ENCODE measurements around the gene LMAN1L.

LMAN1L gene

GRCh38 chr15:74857671-74858368 lies 45.2 kb downstream of the LMAN1L start:
- no peak for DNase-seq (ENCODE audit: low spot score)

GRCh38 chr15:74858369-74858740 lies 45.7 kb downstream of the LMAN1L start:
- no peak for DNase-seq (ENCODE audit: low spot score)

GRCh38 chr15:74863239-74864056 lies 50.8 kb downstream of the LMAN1L start:
- no peak for DNase-seq (ENCODE audit: low spot score)

- DNase-seq (ENCODE audit: low spot score) = no peak
Measured at GRCh38 chr15:74864296-74864695, 51.7 kb downstream of the LMAN1L start.

- no peak for DNase-seq (ENCODE audit: low spot score)
Measured at GRCh38 chr15:74865316-74865715, 52.7 kb downstream of the LMAN1L start.

GRCh38 chr15:74866090-74866489 lies 53.5 kb downstream of the LMAN1L start:
- no peak for DNase-seq (ENCODE audit: low spot score)

GRCh38 chr15:74867466-74868038 lies 54.9 kb downstream of the LMAN1L start:
- no peak for DNase-seq (ENCODE audit: low spot score)

- peak; percentile 62 for DNase-seq (ENCODE audit: low spot score)
Measured at GRCh38 chr15:74868059-74868458, 55.4 kb downstream of the LMAN1L start.

- no peak for DNase-seq (ENCODE audit: low spot score)
Measured at GRCh38 chr15:74869372-74869725, 56.7 kb downstream of the LMAN1L start.

- peak; percentile 76 for DNase-seq (ENCODE audit: low spot score)
Measured at GRCh38 chr15:74869726-74870407, 57.2 kb downstream of the LMAN1L start.

GRCh38 chr15:74870436-74871215 lies 58.0 kb downstream of the LMAN1L start:
- no peak for DNase-seq (ENCODE audit: low spot score)

- no peak for DNase-seq (ENCODE audit: low spot score)
Measured at GRCh38 chr15:74872702-74873035, 60.0 kb downstream of the LMAN1L start.

- peak; percentile 98 for DNase-seq (ENCODE audit: low spot score)
Measured at GRCh38 chr15:74873036-74873755, 60.6 kb downstream of the LMAN1L start, which contains the start of gene SCAMP2. SCAMP2 (minus strand) TSS chr15:74873365; CDS start chr15:74873255, 110 bp downstream.

GRCh38 chr15:74873756-74874424 lies 61.3 kb downstream of the LMAN1L start:
- peak; percentile 43 for DNase-seq (ENCODE audit: low spot score)
